ENCODE data around the gene EML4.
"Not testable (repeated sequence)": the region's sequence is repeated elsewhere in the genome, so short reads cannot be mapped to it uniquely, and the experiment has no call there.

The EML4 gene

GRCh38 chr2:42173467-42173866 lies 4.3 kb downstream of the EML4 start:
- DNase-seq = not testable (repeated sequence)

- no peak for DNase-seq
These were observed 8.0 kb downstream of the EML4 start for GRCh38 chr2:42176992-42177738.

- DNase-seq = no peak
These were observed 9.2 kb downstream of the EML4 start for GRCh38 chr2:42178335-42178734.

GRCh38 chr2:42180300-42180699 lies 11.1 kb downstream of the EML4 start:
- no peak for DNase-seq

- no peak for DNase-seq
These were observed 13.6 kb downstream of the EML4 start for GRCh38 chr2:42182654-42183308.

GRCh38 chr2:42183775-42184174 lies 14.6 kb downstream of the EML4 start:
- DNase-seq = no peak

GRCh38 chr2:42184346-42184745 lies 15.2 kb downstream of the EML4 start:
- no peak for DNase-seq

GRCh38 chr2:42185220-42185921 lies 16.2 kb downstream of the EML4 start:
- DNase-seq = no peak

- no peak for DNase-seq
These were observed 17.2 kb downstream of the EML4 start for GRCh38 chr2:42186366-42186765.

GRCh38 chr2:42186945-42187632 lies 17.9 kb downstream of the EML4 start:
- no peak for DNase-seq

- DNase-seq = no peak
These were observed 18.7 kb downstream of the EML4 start for GRCh38 chr2:42187886-42188285.

GRCh38 chr2:42189235-42189566 lies 20.0 kb downstream of the EML4 start:
- DNase-seq = no peak

GRCh38 chr2:42190191-42190590 lies 21.0 kb downstream of the EML4 start:
- DNase-seq = no peak

GRCh38 chr2:42191285-42192009 lies 22.3 kb downstream of the EML4 start:
- no peak for DNase-seq

- DNase-seq = no peak
These were observed 22.8 kb downstream of the EML4 start for GRCh38 chr2:42192010-42192373.

- DNase-seq = no peak
These were observed 23.8 kb downstream of the EML4 start for GRCh38 chr2:42192652-42193566.

- DNase-seq = peak; percentile 33 to 76 (median 71)
These were observed 24.6 kb downstream of the EML4 start for GRCh38 chr2:42193722-42194187.

GRCh38 chr2:42194428-42194827 lies 25.3 kb downstream of the EML4 start:
- DNase-seq = no peak

GRCh38 chr2:42195559-42195958 lies 26.4 kb downstream of the EML4 start:
- DNase-seq = no peak

GRCh38 chr2:42196070-42196402 lies 26.9 kb downstream of the EML4 start:
- no peak for DNase-seq

GRCh38 chr2:42196403-42197267 lies 27.5 kb downstream of the EML4 start:
- peak; percentile 76 to 83 (median 80) for DNase-seq

Measured in suppressor macrophage treated with lipopolysaccharide for 1 hour (primary cell).